CD4-positive, alpha-beta memory T cell (primary cell): Measurements from ENCODE around the gene RFNG. TPM values are rescaled to one million over a fixed set of nuclear protein-coding genes. Genes with fewer than 3 reads are reported as not detected.

Source experiments
- CTCF ChIA-PET: fragments of 350-600 bp; sonication (Branson Sonifier 250); formaldehyde crosslinking; loops from one replicate; lab custom pipeline; 2021; ENCODE audit warnings: inconsistent platforms; ENCODE audit not compliant: partially characterized antibody; lab: Charles Lee
- POLR2A ChIA-PET: fragments of 350-600 bp; sonication (Branson Sonifier 250); formaldehyde crosslinking; loops from one replicate; lab custom pipeline; 2021; ENCODE audit not compliant: partially characterized antibody; lab: Charles Lee
- DNase-seq, 5 donors: peaks; one replicate each; pipeline versions ENCODE4 v3.0.0 to v3.0.0-alpha.2; 2020 to 2022; ENCODE audit warnings: mixed read lengths in 1 of 5
- H3K27ac ChIP-seq: one replicate; pipeline ENCODE4 v1.7.0; 2013; ENCODE audit warnings: low read depth, low read length
- H3K27me3 ChIP-seq: 2 replicates; pipeline ENCODE4 v1.7.0; 2013; ENCODE audit warnings: mild to moderate bottlenecking, low read length, moderate library complexity; ENCODE audit not compliant: insufficient read depth
- H3K36me3 ChIP-seq: 2 replicates; pipeline ENCODE4 v1.7.0; 2013; ENCODE audit warnings: mild to moderate bottlenecking, low read length, moderate library complexity; ENCODE audit not compliant: insufficient read depth
- H3K4me1 ChIP-seq: 2 replicates; pipeline ENCODE4 v1.7.0; 2013; ENCODE audit warnings: mild to moderate bottlenecking, low read length, moderate library complexity; ENCODE audit not compliant: insufficient read depth
- H3K4me3 ChIP-seq, 2 donors: one replicate each; pipeline ENCODE4 v1.7.0; 2013; ENCODE audit warnings: low read length in 2 of 2, mild to moderate bottlenecking in 1 of 2
- H3K9me3 ChIP-seq, 2 donors: one replicate each; pipeline ENCODE4 v1.7.0; 2013; ENCODE audit warnings: low read length in 2 of 2, control low read depth in 1 of 2; ENCODE audit not compliant: control insufficient read depth in 1 of 2
- H3K27ac Mint-ChIP-seq, 7 donors: one replicate each; pipeline ENCODE4 v1.8.0; 2020 to 2021; ENCODE audit warnings: mixed read lengths in 7 of 7, mild to moderate bottlenecking in 6 of 7, inconsistent platforms in 3 of 7, moderate library complexity in 3 of 7
- H3K27me3 Mint-ChIP-seq, 2 donors: one replicate each; pipeline ENCODE4 v1.8.0; 2020 to 2021; ENCODE audit warnings: mixed read lengths in 2 of 2
- H3K36me3 Mint-ChIP-seq, 2 donors: one replicate each; pipeline ENCODE4 v1.8.0; 2020 to 2021; ENCODE audit warnings: mixed read lengths in 2 of 2, inconsistent platforms in 1 of 2, mild to moderate bottlenecking in 1 of 2
- H3K4me1 Mint-ChIP-seq, 4 donors: one replicate each; pipeline ENCODE4 v1.8.0; 2020 to 2021; ENCODE audit warnings: mixed read lengths in 4 of 4, mild to moderate bottlenecking in 1 of 4
- H3K4me3 Mint-ChIP-seq, 8 donors: one replicate each; pipeline ENCODE4 v1.8.0; 2020 to 2021; ENCODE audit warnings: mixed read lengths in 8 of 8, mild to moderate bottlenecking in 7 of 8, moderate library complexity in 6 of 8, inconsistent platforms in 3 of 8
- H3K9me3 Mint-ChIP-seq, 8 donors: one replicate each; pipeline ENCODE4 v1.8.0; 2020 to 2021; ENCODE audit warnings: mixed read lengths in 8 of 8, mild to moderate bottlenecking in 5 of 8, inconsistent platforms in 3 of 8, moderate library complexity in 1 of 8
- intact Hi-C: fragments of 100-400 bp; cut with micrococcal nuclease; formaldehyde crosslinking; loops from one replicate; pipeline ENCODE4 v1.15.1; 2023
- polyA plus RNA-seq, 2 donors: library from polyadenylated mRNA; unstranded; fragments of 300-500 nt; fragmentation: Illumina TruSeq; gene quantifications; one replicate each; pipeline ENCODE4 v1.2.3, GENCODE V29; 2021
- total RNA-seq, 2 experiments: library from RNA; stranded (reverse); gene quantifications; one replicate each; pipeline ENCODE4 v1.2.3, GENCODE V29; 2021

RFNG gene
- total and polyA plus RNA-seq, 4 experiments from 2014 or later = 6.2 to 44.0 (median 22.9) TPM

GRCh38 chr17:82050761-82051641, 610 bp downstream of the RFNG start:
- DNase-seq = no peak
- CTCF ChIA-PET = interaction anchor here (1.8 kb wide), 1 partner anchor 13 kb away, joined by 11 read pairs; the partner anchor contains the start of gene DCXR
- Histone ChIP-seq H3K36me3 (peaks cover 23% of the 10 kb centered on the region), H3K27me3 (no peaks in the 10 kb centered on the region), H3K4me3 (peak overlapping the region in 1 of 2 donors; percentile 43), H3K4me1 (peaks cover 31% of the 10 kb centered on the region), H3K27ac (peak overlapping the region; percentile 19), H3K9me3 (no peaks in the 10 kb centered on the region)
- Mint-ChIP-seq H3K9me3 (peaks cover 0 to 2% (median 0%) of the 10 kb centered on the region in 8 donors), H3K4me3 (peak overlapping the region; percentile 76 to 91 (median 84)), H3K4me1 (peaks cover 3 to 22% (median 11%) of the 10 kb centered on the region in 4 donors), H3K36me3 (peaks cover 3 to 21% of the 10 kb centered on the region in 2 donors), H3K27me3 (no peaks in the 10 kb centered on the region), H3K27ac (peak overlapping the region; percentile 35 to 91 (median 64))
- intact Hi-C loops = loop anchor here (1.0 to 5.0 kb wide), 3 partner anchors 14 to 46 kb away; partner anchors contain the start of genes DCXR, DUS1L and FASN
- POLR2A ChIA-PET = interaction anchor here (1.0 to 5.3 kb wide), 9 partner anchors 13 to 241 kb away, joined by 3 to 27 read pairs (median 6); partner anchors contain the start of genes CENPX, DCXR, DUS1L and FASN

- H3K36me3 Mint-ChIP-seq = peaks cover 3 to 15% of the 10 kb centered on the region in 2 donors
- H3K27me3 Mint-ChIP-seq = no peaks in the 10 kb centered on the region
- H3K27ac Mint-ChIP-seq = peak overlapping the region in 2 of 7 donors; percentile 8 to 35
- peaks cover 3 to 22% (median 11%) of the 10 kb centered on the region in 4 donors for H3K4me1 Mint-ChIP-seq
- peaks cover 0 to 2% (median 0%) of the 10 kb centered on the region in 8 donors for H3K9me3 Mint-ChIP-seq
- POLR2A ChIA-PET = interaction anchor here (1.1 to 5.3 kb wide), 6 partner anchors 13 to 77 kb away, joined by 5 to 27 read pairs (median 8); partner anchors contain the start of genes CENPX, DCXR, DUS1L and FASN
- H3K27me3 ChIP-seq = no peaks in the 10 kb centered on the region
- peaks cover 31% of the 10 kb centered on the region for H3K4me1 ChIP-seq
- peaks cover 18% of the 10 kb centered on the region for H3K36me3 ChIP-seq
- intact Hi-C loops = loop anchor here (5.0 kb wide), 1 partner anchor 47 kb away; the partner anchor contains the start of gene FASN
- CTCF ChIA-PET = interaction anchor here (1.8 kb wide), 1 partner anchor 13 kb away, joined by 11 read pairs; the partner anchor contains the start of gene DCXR
- peak overlapping the region; percentile 19 for H3K27ac ChIP-seq
- H3K9me3 ChIP-seq = no peaks in the 10 kb centered on the region
- peak overlapping the region in 1 of 2 donors; percentile 43 for H3K4me3 ChIP-seq
- DNase-seq = no peak
- peak overlapping the region; percentile 76 to 91 (median 84) for H3K4me3 Mint-ChIP-seq
Measured at GRCh38 chr17:82050152-82050760, 1.4 kb downstream of the RFNG start.

- H3K4me3 ChIP-seq = no peak overlapping the region
- no peaks in the 10 kb centered on the region for H3K27me3 ChIP-seq
- Mint-ChIP-seq H3K27me3 (no peaks in the 10 kb centered on the region), H3K36me3 (peaks cover 3 to 11% of the 10 kb centered on the region in 2 donors), H3K9me3 (peaks cover 0 to 2% (median 0%) of the 10 kb centered on the region in 8 donors), H3K4me3 (no peak overlapping the region), H3K27ac (no peak overlapping the region), H3K4me1 (peaks cover 3 to 22% (median 11%) of the 10 kb centered on the region in 4 donors)
- H3K36me3 ChIP-seq = peaks cover 10% of the 10 kb centered on the region
- DNase-seq = no peak
- POLR2A ChIA-PET = interaction anchor here (1.1 to 5.3 kb wide), 4 partner anchors 12 to 77 kb away, joined by 6 to 26 read pairs (median 8); partner anchors contain the start of genes DCXR and FASN
- intact Hi-C loops = no loop called here
- CTCF ChIA-PET = interaction anchor here (0.7 to 1.8 kb wide), 2 partner anchors 12 to 90 kb away, joined by 3 to 11 read pairs; partner anchors contain the start of gene DCXR
- no peak overlapping the region for H3K27ac ChIP-seq
- no peaks in the 10 kb centered on the region for H3K9me3 ChIP-seq
- peaks cover 31% of the 10 kb centered on the region for H3K4me1 ChIP-seq
Measured at GRCh38 chr17:82049521-82049971, 2.1 kb downstream of the RFNG start.

GRCh38 chr17:82049106-82049505, 2.5 kb downstream of the RFNG start:
- CTCF ChIA-PET = interaction anchor here (0.7 kb wide), 1 partner anchor 90 kb away, joined by 3 read pairs; no protein-coding TSS in a partner anchor

GRCh38 chr17:82048571-82048971, 3.0 kb downstream of the RFNG start:
- no peak for DNase-seq
- peak overlapping the region in 2 of 8 donors; percentile 35 for H3K4me3 Mint-ChIP-seq
- no peaks in the 10 kb centered on the region for H3K27me3 ChIP-seq
- ChIA-PET POLR2A (no interaction called here), CTCF (no interaction called here)
- peaks cover 25% of the 10 kb centered on the region for H3K4me1 ChIP-seq
- H3K4me3 ChIP-seq = no peak overlapping the region
- no peaks in the 10 kb centered on the region for H3K9me3 ChIP-seq
- no peak overlapping the region for H3K27ac Mint-ChIP-seq
- peaks cover under 1% of the 10 kb centered on the region for H3K36me3 ChIP-seq
- no peaks in the 10 kb centered on the region for H3K27me3 Mint-ChIP-seq
- H3K9me3 Mint-ChIP-seq = peaks cover 0 to 2% (median 0%) of the 10 kb centered on the region in 8 donors
- no peak overlapping the region for H3K27ac ChIP-seq
- peaks cover 3 to 19% (median 10%) of the 10 kb centered on the region in 4 donors for H3K4me1 Mint-ChIP-seq
- intact Hi-C loops = no loop called here
- H3K36me3 Mint-ChIP-seq = peaks cover 3 to 11% of the 10 kb centered on the region in 2 donors

More at GRCh38 chr17:82049106-82049505, 2.5 kb downstream of the RFNG start:
- Histone ChIP-seq H3K4me3 (no peak overlapping the region), H3K4me1 (peaks cover 31% of the 10 kb centered on the region), H3K27ac (no peak overlapping the region), H3K36me3 (peaks cover 6% of the 10 kb centered on the region), H3K9me3 (no peaks in the 10 kb centered on the region), H3K27me3 (no peaks in the 10 kb centered on the region)
- peak overlapping the region in 3 of 8 donors; percentile 42 to 52 (median 48) for H3K4me3 Mint-ChIP-seq
- intact Hi-C loops = no loop called here
- POLR2A ChIA-PET = interaction anchor here (2.5 to 5.3 kb wide), 2 partner anchors 11 to 49 kb away, joined by 9 to 26 read pairs; partner anchors contain the start of genes DCXR and FASN
- peaks cover 0 to 2% (median 0%) of the 10 kb centered on the region in 8 donors for H3K9me3 Mint-ChIP-seq
- peak overlapping the region in 1 of 7 donors; percentile 64 for H3K27ac Mint-ChIP-seq
- DNase-seq = no peak
- peaks cover 3 to 11% of the 10 kb centered on the region in 2 donors for H3K36me3 Mint-ChIP-seq
- H3K27me3 Mint-ChIP-seq = no peaks in the 10 kb centered on the region
- peaks cover 3 to 22% (median 11%) of the 10 kb centered on the region in 4 donors for H3K4me1 Mint-ChIP-seq

GRCh38 chr17:82047914-82048570, 3.6 kb downstream of the RFNG start:
- Histone ChIP-seq H3K4me3 (no peak overlapping the region), H3K36me3 (no peaks in the 10 kb centered on the region), H3K9me3 (no peaks in the 10 kb centered on the region), H3K4me1 (peaks cover 20% of the 10 kb centered on the region), H3K27ac (no peak overlapping the region), H3K27me3 (no peaks in the 10 kb centered on the region)
- Mint-ChIP-seq H3K36me3 (peaks cover 3 to 11% of the 10 kb centered on the region in 2 donors), H3K9me3 (peaks cover 0 to 2% (median 0%) of the 10 kb centered on the region in 8 donors), H3K4me1 (peaks cover 2 to 14% (median 9%) of the 10 kb centered on the region in 4 donors), H3K27ac (peak overlapping the region in 1 of 7 donors; percentile 54), H3K27me3 (no peaks in the 10 kb centered on the region), H3K4me3 (peak overlapping the region in 3 of 8 donors; percentile 50 to 59 (median 52))
- ChIA-PET POLR2A (no interaction called here), CTCF (no interaction called here)
- intact Hi-C loops = no loop called here
- DNase-seq = no peak
